Stimulated activated CD8-positive, alpha-beta memory T cell treated with anti-CD3 and anti-CD28 coated beads, Interleukin-15, amount 100 ng/mL, for 4 hours (primary cell): ENCODE results near the gene SLC7A7.
A peak's percentile ranks its signal among the peaks of the same experiment; 100 is the strongest.
"Not testable (repeated sequence)": the region's sequence is repeated elsewhere in the genome, so short reads cannot be mapped to it uniquely, and the experiment has no call there.

Experiments
- DNase-seq, 2 donors: peaks; one replicate each; pipeline ENCODE4 v3.0.0-alpha.2; 2020; ENCODE audit warnings: low read depth in 2 of 2

The SLC7A7 gene

DNA sequence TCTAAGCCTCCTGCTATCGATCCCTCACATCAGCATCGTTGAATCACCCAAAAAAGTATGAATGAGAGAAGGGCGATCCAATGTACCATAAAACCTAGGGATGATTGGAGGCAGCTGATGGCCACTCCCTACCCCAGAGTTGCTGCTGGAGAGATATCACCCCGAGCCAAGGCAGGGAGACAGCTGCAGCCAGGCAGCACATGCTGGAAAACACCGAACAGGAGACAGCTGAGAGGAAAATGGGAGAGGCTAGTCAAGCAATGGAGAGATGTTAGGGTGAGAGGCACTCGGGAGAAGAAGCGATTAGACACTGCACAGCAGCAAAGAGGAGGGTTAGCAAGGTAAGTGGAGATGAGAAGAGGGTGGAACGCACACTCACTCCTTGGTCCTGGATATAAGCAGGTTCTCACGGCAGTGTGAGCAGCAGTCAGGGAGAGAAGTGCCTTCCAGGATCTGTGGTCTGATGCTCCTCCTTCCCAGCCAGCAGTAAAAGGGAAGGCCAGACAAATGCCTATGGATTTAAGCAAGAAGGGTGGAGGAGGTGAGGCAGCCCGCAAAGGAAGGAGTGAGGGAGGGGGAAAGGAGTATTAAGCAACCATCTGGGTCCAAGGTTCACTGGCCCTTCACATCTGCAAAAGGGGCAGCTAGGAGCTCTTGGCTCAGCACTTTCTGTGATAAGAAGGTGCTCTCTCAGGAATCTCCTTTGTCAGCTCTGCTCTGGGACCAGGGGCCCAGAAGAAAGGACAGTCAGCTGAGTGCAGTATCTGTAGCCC lies at the start of gene SLC7A7:
SLC7A7 (minus strand) TSS at position 495 of the 773 bp plus-strand sequence. CDS start 2,037 bp downstream, outside the sequence.
- DNase-seq, result no peak

DNA sequence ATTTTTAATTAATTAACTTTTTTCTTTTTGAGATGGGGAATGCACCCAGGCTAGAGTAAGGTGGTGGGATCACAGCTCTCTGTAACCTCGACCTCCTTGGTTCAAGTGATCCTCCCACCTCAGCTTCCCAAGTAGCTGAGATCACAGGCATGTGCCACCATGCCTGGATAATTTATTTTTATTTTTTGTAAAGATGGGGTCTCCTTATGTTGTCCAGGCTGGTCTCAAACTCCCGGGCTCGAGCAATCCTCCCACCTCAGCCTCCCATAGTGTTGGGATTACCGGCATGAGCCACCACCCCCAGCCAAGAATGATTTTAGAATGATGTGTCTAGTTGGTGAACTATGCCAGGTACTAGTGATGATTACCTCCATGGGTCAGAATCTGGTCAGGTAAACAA lies 49.7 kb upstream of the SLC7A7 start:
- DNase-seq, result no peak

DNA sequence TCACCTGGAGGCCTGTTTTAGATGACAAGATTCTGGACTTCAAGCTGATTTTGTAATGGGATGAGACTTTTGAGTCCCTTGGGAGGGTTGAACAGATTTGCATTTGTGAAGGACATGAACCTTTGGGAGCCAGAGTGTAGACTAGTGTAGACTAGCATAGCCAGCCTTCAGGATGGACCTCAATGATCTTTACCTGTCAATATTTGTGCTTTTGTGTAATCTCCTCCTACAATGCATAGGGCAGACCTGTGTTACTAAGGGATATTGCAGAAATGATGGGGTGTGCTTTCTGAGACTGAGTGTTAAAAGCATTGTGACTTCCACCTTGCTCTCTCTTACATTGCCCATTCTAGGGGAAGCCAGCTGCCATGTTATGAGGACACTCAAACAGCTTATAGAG lies 46.4 kb upstream of the SLC7A7 start:
- DNase-seq, result no peak

DNA sequence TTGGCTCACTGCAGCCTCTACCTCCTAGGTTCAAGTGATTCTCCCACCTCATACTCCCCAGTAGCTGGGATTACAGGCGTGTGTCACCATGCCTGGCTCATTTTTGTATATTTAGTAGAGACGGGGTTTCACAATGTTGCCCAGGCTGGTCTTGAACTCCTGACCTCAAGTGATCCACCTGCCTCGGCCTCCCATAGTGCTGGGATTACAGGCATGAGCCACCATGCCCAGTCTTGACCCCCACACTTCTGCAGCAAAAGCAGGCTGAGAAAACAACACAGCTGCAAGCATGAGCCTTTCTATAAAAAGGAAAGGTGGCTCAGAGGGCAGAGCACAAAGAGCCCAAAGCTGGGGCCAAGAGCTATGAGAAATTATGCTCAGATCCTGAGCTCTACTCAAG lies 45.1 kb upstream of the SLC7A7 start:
- DNase-seq, result not testable (repeated sequence)

DNA sequence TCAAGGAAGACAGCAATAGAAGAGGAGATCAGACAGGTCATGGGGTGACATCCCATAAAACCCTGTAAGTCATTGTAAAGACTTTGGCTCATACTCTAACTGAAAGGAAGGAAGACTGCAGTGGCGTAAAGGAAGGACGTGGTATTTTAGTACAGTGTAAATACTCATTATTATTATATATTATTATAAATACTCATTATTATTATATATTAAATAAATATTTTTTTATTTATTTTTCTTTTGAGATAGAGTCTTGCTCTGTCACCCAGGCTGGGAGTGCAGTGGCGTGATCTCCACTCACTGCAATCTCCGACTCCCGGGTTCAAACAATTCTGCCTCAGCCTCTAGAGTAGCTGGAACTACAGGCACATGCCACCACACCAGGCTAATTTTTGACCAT lies 41.2 kb upstream of the SLC7A7 start:
- no peak for DNase-seq

DNA sequence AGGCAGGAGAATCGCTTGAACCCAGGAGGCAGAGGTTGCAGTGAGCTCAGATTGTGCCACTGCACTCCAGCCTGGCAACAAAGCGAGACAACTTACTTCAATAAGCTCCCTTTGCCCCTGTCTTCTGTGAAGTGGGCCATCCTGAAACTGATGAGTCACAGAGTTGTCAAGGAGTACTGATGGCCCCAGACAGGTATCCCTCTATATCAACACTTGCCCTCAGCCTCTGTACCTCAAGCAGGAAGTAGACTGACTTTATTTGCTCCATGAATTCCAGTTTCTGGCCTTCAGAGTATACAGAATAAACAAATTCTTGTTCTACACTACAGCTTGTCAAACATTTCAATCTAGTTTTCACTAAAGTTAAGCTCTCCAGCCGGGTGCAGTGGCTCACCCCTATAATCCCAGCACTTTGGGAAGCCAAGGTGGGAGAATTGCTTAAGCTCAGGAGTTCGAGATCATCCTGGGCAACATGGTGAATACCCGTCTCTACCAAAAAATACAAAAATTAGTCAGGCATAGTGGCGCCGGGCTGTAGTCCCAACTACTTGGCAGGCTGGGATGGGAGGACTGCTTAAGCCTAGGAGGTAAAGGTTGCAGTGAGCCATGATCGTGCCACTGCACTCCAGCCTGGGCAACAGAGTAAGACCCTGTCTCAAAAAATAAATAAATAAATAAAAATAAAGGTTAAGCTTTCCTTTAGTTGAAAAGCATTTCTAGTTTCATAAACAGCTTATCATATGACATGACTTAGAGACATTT lies 39.9 kb upstream of the SLC7A7 start:
- no peak for DNase-seq

DNA sequence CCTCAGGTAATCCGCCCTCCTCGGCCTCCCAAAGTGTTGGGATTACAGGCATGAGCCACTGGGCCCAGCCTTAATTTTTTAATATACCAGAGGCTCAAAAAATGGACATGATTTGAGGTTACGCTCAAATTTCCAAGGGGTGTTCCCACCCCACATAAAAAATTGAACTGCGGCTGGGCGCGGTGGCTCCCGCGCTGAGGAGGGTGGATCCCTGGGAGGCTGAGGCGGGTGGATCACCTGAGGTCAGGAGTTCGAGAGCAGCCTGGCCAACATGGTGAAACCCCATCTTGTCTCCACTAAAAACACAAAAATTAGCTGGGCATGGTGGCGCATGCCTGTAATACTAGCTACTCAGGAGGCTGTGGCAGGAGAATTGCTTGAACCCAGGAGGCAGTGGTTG lies 39.1 kb upstream of the SLC7A7 start:
- DNase-seq, result not testable (repeated sequence)

DNA sequence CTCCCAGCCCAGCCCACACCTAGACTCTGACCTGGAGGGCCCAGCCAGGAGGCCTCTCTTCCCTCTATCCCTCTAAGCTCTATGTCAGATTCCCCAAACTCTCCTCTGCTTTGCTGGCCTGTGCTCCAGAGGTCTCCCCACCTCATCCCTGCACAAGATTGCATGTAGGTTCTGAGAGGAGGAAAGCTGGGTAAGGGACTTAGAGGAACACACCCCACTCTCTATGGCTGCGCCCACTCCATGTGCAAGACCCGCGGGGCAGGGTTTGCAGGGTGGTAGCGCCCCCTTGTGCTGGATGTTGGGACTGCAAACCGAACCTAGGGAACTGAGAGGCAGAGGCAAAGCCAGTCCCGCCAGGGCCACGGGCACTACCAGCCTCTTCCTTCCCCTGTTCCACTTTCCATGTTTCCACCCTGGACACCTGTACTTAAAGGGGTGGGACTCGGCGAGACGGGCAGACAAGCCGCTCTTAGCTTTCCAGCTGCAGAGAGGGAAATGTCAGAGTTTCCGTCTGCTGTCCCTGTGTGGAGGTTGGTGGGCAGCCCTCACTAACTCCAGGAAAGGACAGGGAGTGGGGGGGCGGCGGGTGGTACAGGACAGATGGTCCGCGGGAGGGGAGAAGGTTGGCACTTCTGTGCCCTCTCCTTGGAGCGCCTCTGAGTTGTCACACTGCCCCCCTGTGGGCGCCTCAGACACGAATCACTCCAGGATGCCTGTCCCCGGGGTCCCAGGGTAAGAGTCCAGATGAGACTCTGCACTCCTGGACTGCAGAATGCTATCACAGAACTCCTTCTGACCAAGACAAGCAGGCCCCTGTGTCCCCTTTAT lies 37.9 kb upstream of the SLC7A7 start:
- peak; percentile 68 to 86 for DNase-seq

DNA sequence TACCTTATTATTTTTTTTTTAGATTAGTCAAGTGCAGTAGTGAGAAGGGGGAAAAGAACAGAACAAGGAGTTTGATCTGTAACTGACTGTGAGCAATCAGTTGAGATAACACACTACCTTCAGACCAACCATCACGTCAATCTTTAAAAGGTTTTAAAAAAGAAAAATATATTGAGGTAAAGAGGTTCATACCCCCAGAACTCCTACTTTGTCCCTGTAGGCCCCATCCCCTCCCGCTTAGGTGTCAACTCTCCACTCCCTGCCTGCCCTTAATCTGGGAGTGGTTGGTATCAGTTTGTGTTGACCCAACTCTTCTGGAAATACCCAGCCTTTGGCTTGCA lies 37.3 kb upstream of the SLC7A7 start:
- DNase-seq, result no peak

DNA sequence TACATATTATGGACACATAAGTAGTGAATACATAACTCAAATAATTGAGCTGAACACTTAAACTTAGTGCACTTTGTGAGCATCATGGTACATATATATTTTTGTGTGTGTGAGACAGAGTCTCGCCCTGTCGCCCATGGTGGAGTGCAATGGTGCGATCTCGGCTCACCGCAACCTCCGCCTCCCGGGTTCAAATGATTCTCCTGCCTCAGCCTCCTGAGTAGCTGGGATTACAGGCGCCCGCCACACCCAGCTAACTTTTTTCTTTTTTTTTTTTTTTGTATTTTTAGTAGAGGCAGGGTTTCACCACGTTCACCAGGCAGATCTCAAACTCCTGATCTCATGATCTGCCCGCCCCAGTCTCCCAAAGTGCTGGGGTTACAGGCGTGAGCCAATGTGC lies 36.9 kb upstream of the SLC7A7 start:
- DNase-seq, result not testable (repeated sequence)

DNA sequence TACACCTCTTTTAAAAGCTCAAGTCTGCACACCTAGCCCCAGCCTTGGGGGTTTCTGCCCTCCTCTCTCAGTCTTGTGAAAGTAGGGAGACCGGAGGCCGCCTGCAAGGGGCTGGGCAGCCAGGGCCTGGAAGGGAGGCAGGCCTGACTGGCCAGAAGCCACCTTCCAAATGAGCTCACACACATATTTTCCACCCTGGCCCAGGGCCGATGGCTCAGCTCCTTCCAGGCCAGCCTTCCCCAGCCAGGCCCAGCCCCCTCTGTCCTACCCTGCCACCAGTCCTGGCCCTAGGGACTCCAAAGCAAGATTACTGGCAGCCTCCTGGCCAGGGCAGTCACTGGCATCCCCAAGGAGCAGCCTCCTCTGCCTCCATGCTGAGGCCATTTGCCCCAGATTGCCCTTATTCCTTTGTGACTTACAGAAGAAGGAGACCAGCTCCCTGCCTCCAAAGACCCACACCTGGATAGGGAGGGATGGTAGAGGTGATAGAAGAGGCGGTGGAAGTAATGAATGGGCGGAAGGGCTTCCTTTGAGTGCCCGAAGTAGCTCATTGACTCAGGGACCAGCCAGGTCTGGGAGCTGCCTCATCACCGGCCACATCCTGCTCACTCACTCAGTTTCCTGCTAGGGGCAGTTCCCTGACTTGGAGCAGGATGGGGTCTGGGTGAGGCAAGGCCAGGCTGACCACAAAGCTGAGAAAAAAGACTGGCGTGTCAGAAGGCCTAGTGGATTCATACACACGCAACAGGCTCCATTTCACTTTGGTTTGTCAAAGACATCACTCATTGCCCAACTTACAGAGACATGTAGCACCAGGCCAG lies 35.9 kb upstream of the SLC7A7 start:
- no peak for DNase-seq

DNA sequence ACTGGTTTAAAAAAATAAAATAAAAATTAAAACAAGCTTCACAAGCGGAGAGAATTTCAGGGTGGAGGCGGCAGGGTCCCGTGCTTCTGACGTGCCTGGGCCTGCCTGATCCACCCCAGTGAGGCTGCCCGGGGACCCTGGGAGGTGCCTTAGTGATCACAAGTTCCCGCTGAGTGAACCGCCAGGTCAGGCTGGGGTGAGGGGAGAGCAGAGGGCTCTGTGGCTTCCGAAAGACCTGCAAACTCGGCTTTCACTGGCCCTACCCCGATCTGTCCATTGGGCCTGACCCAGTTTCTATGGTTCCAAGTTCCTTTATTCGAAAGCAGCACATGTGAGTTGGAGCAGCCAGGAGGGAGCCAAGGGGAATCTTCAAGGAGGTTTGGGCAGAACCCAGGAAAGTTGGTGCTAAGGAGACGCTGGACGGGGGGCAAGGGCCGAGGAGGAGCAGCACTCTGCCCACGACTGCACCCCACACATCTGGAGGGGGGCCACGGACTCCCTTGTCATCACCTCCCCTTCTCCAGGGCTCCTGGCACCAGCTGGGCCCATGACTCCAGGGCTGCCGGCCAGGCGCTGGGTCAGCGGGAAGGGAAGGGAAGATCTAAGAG lies 34.1 kb upstream of the SLC7A7 start:
- DNase-seq, result no peak

DNA sequence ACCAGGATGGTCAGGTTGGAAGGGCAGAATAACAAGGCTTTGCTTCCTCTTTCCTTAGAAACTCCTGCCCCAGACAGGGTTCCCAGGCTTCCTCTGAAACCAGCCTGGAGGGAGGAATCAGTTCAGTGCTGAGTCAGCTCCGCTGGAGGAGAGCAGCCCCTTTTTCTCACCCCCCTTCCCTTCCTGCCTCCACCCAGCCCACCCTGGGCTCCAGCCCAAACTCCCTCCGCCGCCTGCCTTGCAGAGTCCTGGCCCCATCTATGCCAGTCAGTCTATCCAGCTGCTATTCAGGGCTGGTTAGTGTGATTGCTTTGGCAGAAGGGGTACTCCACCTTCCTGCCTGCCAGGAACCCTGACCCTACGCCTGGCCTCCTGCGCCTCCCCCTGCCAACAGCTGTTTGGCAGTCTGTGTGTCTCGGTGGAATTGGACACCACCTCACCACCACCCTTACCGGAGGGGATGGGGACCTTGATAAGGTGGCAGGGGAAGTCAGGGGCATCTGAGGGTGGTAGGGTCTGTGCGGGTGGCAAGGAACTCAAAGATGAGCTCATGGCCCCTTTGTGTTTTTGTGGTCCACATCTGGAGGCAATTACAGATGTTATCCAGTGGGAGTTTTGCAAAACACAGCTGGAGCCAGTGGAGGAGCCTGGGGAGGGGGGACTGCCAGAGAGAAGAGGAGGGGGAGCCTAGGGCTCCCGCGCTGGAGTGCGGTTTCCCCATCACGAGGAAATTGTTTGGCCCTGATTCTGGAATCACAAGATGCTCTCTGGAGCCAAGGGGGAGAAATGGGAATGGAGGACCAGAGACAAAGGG lies 33.3 kb upstream of the SLC7A7 start:
- DNase-seq, result no peak

DNA sequence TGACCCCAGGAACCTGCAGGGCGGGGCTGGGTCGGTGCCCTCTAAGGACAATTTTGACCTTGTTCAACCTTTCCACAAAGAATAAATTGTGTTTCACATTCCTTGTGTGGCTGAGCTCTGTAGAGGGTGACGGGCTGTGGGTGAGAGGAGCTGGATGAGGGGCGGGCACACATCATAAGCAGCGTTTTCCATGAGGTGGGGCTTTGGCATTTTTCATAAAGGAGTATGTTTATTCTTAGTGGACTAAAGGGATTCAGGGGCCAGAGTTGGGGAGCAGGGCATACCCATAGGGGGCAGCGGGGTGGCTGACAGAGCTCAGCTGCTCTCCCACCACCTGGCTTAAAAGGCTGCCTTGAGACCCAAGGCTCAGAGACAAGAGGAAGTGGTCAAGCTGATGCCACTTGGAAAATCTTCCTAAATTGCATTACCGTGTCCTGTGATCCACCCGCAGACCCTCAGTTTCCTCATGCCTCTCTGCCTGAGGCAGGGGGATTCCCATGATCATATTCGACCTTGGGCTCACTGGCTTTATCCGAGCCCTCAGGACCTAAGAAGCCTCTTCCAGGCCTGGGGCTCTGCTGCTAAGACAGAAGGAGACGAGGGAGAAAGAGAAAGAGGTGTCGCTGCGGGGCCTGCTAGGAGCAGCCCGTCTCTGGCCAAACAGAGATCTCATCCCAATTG lies 32.6 kb upstream of the SLC7A7 start:
- no peak for DNase-seq

DNA sequence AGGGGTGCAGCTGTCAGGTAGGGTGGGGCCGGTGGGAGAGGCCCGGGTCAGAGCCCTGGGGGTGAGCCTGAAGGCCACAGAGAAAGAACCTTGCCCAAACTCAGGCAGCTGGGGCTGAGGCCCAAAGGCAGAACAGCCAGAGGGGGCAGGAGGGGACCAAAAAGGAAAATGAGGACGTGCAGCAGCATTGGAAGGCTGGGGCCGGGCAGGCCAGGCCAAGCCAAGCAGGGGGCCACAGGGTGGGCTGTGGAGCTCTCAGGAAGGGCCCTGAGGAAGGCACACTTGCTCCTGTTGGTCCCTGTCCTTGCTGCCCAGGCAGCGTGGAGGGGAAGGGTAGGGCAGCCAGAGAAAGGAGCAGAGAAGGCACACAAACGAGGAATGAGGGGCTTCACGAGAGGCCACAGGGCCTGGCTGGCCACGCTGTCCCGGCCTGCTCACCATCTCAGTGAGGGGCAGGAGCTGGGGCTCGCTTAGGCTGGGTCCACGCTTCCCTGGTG lies 31.6 kb upstream of the SLC7A7 start:
- DNase-seq, result no peak

DNA sequence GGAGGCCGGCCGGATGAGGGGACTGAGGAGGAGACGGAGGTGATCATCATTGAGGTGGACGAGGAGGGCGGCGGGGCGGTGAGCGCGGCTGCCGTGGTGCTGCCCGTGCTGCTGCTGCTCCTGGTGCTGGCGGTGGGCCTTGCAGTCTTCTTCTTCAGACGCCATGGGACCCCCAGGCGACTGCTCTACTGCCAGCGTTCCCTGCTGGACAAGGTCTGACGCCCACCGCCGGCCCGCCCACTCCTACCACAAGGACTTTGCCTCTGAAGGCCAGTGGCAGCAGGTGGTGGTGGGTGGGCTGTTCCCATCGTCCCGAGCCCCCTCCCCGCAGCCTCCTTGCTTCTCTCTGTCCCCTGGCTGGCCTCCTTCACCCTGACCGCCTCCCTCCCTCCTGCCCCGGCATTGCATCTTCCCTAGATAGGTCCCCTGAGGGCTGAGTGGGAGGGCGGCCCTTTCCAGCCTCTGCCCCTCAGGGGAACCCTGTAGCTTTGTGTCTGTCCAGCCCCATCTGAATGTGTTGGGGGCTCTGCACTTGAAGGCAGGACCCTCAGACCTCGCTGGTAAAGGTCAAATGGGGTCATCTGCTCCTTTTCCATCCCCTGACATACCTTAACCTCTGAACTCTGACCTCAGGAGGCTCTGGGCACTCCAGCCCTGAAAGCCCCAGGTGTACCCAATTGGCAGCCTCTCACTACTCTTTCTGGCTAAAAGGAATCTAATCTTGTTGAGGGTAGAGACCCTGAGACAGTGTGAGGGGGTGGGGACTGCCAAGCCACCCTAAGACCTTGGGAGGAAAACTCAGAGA lies 30.8 kb upstream of the SLC7A7 start:
- no peak for DNase-seq

DNA sequence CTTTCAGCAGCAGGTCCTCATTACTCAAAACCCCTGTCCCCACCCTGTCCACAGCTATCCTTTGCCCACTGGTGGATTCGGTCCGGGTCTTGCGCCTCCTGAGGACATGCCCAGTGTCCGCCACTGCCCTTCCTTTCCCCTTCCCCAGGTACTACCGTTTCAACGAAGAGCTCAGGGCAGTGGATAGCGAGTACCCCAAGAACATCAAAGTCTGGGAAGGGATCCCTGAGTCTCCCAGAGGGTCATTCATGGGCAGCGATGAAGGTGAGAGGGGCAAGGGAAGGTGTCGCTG lies 29.8 kb upstream of the SLC7A7 start:
- DNase-seq, result no peak

DNA sequence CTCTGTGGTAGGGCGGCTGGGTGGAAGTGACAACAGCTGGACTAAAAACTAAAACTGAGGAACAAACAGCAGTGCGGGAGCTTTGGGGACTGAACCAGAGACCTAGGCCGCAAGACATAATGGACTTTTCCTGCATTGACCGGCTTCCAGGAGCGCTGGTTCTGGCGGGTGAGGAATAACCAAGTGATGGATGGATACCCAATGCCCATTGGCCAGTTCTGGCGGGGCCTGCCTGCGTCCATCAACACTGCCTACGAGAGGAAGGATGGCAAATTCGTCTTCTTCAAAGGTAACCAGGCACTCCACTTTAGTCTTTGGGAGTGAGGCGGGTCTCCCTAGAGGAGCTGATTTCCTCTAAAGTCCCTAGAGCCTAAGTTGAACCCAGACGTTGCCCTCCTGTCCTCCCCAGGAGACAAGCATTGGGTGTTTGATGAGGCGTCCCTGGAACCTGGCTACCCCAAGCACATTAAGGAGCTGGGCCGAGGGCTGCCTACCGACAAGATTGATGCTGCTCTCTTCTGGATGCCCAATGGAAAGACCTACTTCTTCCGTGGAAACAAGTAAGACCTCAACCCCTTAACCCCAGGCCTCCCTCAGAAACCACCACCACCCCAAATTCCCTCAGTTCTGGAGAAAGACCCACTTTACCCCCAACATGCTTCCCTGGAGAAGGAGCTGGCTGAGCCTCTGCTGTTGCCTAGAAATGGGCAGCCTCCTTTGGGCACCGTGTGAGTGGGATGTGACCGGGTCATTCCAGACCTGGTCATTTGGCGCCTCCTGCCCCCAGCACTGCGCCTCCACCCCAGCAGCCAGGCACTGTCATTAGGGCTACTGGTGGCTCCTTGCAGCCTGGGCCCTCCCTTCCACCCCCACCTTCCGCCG lies 29.2 kb upstream of the SLC7A7 start:
- no peak for DNase-seq
